Cardiac muscle cell (in vitro differentiated cells and primary cell): ENCODE data around the gene PAM. TPM values are rescaled to one million over a fixed set of nuclear protein-coding genes. Genes with fewer than 3 reads are reported as not detected.
A peak's percentile ranks its signal among the peaks of the same experiment; 100 is the strongest.

Experiments used
- DNase-seq, 2 donors: peaks; one replicate each; pipeline versions ENCODE4 v3.0.0 to v3.0.0-alpha.2; 2010 to 2017; ENCODE audit warnings: low read depth in 1 of 2, low spot score in 1 of 2
- H3K27ac ChIP-seq: fragments of 200-600 bp; sonication (generic); 2 replicates; pipeline ENCODE4 v1.5.1; 2016
- H3K27me3 ChIP-seq: fragments of 200-600 bp; sonication (generic); 2 replicates; pipeline ENCODE4 v1.6.0; 2016; ENCODE audit warnings: control low read depth
- H3K36me3 ChIP-seq: fragments of 200-600 bp; sonication (generic); 2 replicates; pipeline ENCODE4 v1.5.1; 2016; ENCODE audit warnings: control low read depth
- H3K4me1 ChIP-seq: fragments of 200-600 bp; sonication (generic); 2 replicates; pipeline ENCODE4 v1.8.1; 2017; ENCODE audit warnings: low read depth, mild to moderate bottlenecking, mixed run types
- H3K4me3 ChIP-seq: fragments of 200-600 bp; sonication (generic); 2 replicates; pipeline ENCODE4 v1.5.1; 2016; ENCODE audit warnings: mild to moderate bottlenecking
- H3K9me3 ChIP-seq: fragments of 200-600 bp; sonication (generic); 2 replicates; pipeline ENCODE4 v1.5.1; 2017; ENCODE audit warnings: low read depth, mild to moderate bottlenecking, control low read depth
- CTCF ChIP-seq: IDR thresholded peaks from 2 replicates; pipeline ENCODE4 v1.5.1; 2012; ENCODE audit warnings: low read depth, mild to moderate bottlenecking, low read length
- polyA plus RNA-seq: library from polyadenylated mRNA; unstranded; fragments of >200 nt; fragmentation: Nextera tagmentation; extraction: Ambion mirVana; gene quantifications from 2 replicates; pipeline ENCODE4 v1.2.1, GENCODE V29; 2016
- total RNA-seq: library from RNA; depleted of rRNA; stranded (reverse); fragments of >200 nt; gene quantifications from 2 replicates; pipeline ENCODE4 v1.2.3, GENCODE V29; 2016

The PAM gene
- total and polyA plus RNA-seq, 2 experiments from 2014 or later = 375 to 392 TPM

- Histone ChIP-seq H3K27ac (no peak overlapping the region), H3K36me3 (peaks cover 12% of the 10 kb centered on the region)
Measured at GRCh38 chr5:102961671-102962070, 206.6 kb downstream of the PAM start.

GRCh38 chr5:102965653-102966052 is 210.5 kb downstream of the PAM start:
- no peak for DNase-seq
- no peak overlapping the region for H3K27ac ChIP-seq
- H3K27me3 ChIP-seq = no peaks in the 10 kb centered on the region
- no peak for TF ChIP-seq CTCF
- H3K36me3 ChIP-seq = peaks cover 14% of the 10 kb centered on the region
- H3K4me3 ChIP-seq = no peak overlapping the region
- H3K9me3 ChIP-seq = no peaks in the 10 kb centered on the region
- no peaks in the 10 kb centered on the region for H3K4me1 ChIP-seq

More at GRCh38 chr5:102961671-102962070, 206.6 kb downstream of the PAM start:
- Histone ChIP-seq H3K9me3 (no peaks in the 10 kb centered on the region), H3K4me3 (no peak overlapping the region), H3K4me1 (peaks cover 6% of the 10 kb centered on the region), H3K27me3 (no peaks in the 10 kb centered on the region)
- no peak for DNase-seq
- no peak for TF ChIP-seq CTCF

- TF ChIP-seq CTCF = no peak
- H3K9me3 ChIP-seq = no peaks in the 10 kb centered on the region
Measured at GRCh38 chr5:102969641-102970040, 214.5 kb downstream of the PAM start.

GRCh38 chr5:102971676-102972293 is 216.7 kb downstream of the PAM start:
- peaks cover under 1% of the 10 kb centered on the region for H3K36me3 ChIP-seq
- no peaks in the 10 kb centered on the region for H3K9me3 ChIP-seq
- no peaks in the 10 kb centered on the region for H3K27me3 ChIP-seq
- no peaks in the 10 kb centered on the region for H3K4me1 ChIP-seq
- peak; percentile 38 to 63 for DNase-seq
- TF ChIP-seq CTCF = peak; percentile 51
- H3K27ac ChIP-seq = no peak overlapping the region
- H3K4me3 ChIP-seq = no peak overlapping the region

More at GRCh38 chr5:102969641-102970040, 214.5 kb downstream of the PAM start:
- peaks cover 6% of the 10 kb centered on the region for H3K36me3 ChIP-seq
- H3K4me3 ChIP-seq = no peak overlapping the region
- DNase-seq = no peak
- no peak overlapping the region for H3K27ac ChIP-seq
- no peaks in the 10 kb centered on the region for H3K4me1 ChIP-seq
- no peaks in the 10 kb centered on the region for H3K27me3 ChIP-seq

- no peaks in the 10 kb centered on the region for H3K27me3 ChIP-seq
- H3K9me3 ChIP-seq = no peaks in the 10 kb centered on the region
- TF ChIP-seq CTCF = no peak
- H3K4me1 ChIP-seq = no peaks in the 10 kb centered on the region
- no peak for DNase-seq
- H3K27ac ChIP-seq = no peak overlapping the region
- no peak overlapping the region for H3K4me3 ChIP-seq
- no peaks in the 10 kb centered on the region for H3K36me3 ChIP-seq
Measured at GRCh38 chr5:102974177-102974576, 219.1 kb downstream of the PAM start.

GRCh38 chr5:102975045-102975444 is 219.9 kb downstream of the PAM start:
- peak in 1 of 2 donors; percentile 45 for DNase-seq
- TF ChIP-seq CTCF = no peak
- H3K27ac ChIP-seq = no peak overlapping the region

More at GRCh38 chr5:102975045-102975444, 219.9 kb downstream of the PAM start:
- Histone ChIP-seq H3K9me3 (no peaks in the 10 kb centered on the region), H3K36me3 (no peaks in the 10 kb centered on the region), H3K4me3 (no peak overlapping the region), H3K4me1 (no peaks in the 10 kb centered on the region), H3K27me3 (no peaks in the 10 kb centered on the region)
